ENCODE measurements around the gene TSEN54.

The TSEN54 gene

GRCh38 chr17:75488693-75489510 is 27.4 kb upstream of the TSEN54 start:
- DNase-seq (ENCODE audit: low read depth in 2 of 2) = no peak

- no peak for DNase-seq (ENCODE audit: low read depth in 2 of 2)
These were observed 26.8 kb upstream of the TSEN54 start for GRCh38 chr17:75489511-75489955.

- DNase-seq (ENCODE audit: low read depth in 2 of 2) = no peak
These were observed 26.1 kb upstream of the TSEN54 start for GRCh38 chr17:75490173-75490743.

- no peak for DNase-seq (ENCODE audit: low read depth in 2 of 2)
These were observed 25.2 kb upstream of the TSEN54 start for GRCh38 chr17:75490953-75491649.

GRCh38 chr17:75491680-75492079 is 24.6 kb upstream of the TSEN54 start:
- no peak for DNase-seq (ENCODE audit: low read depth in 2 of 2)

- no peak for DNase-seq (ENCODE audit: low read depth in 2 of 2)
These were observed 23.7 kb upstream of the TSEN54 start for GRCh38 chr17:75492555-75493168.

- DNase-seq (ENCODE audit: low read depth in 2 of 2) = no peak
These were observed 22.7 kb upstream of the TSEN54 start for GRCh38 chr17:75493476-75494129.

GRCh38 chr17:75494326-75494877 is 21.9 kb upstream of the TSEN54 start:
- no peak for DNase-seq (ENCODE audit: low read depth in 2 of 2)

- DNase-seq (ENCODE audit: low read depth in 2 of 2) = no peak
These were observed 20.3 kb upstream of the TSEN54 start for GRCh38 chr17:75496005-75496404.

- DNase-seq (ENCODE audit: low read depth in 2 of 2) = no peak
These were observed 18.1 kb upstream of the TSEN54 start for GRCh38 chr17:75498039-75498725.

GRCh38 chr17:75498726-75499213 is 17.6 kb upstream of the TSEN54 start:
- no peak for DNase-seq (ENCODE audit: low read depth in 2 of 2)

- DNase-seq (ENCODE audit: low read depth in 2 of 2) = no peak
These were observed 16.9 kb upstream of the TSEN54 start for GRCh38 chr17:75499313-75500022.

- DNase-seq (ENCODE audit: low read depth in 2 of 2) = no peak
These were observed 15.7 kb upstream of the TSEN54 start for GRCh38 chr17:75500419-75501216.

GRCh38 chr17:75501378-75502071 is 14.8 kb upstream of the TSEN54 start:
- no peak for DNase-seq (ENCODE audit: low read depth in 2 of 2)

GRCh38 chr17:75502072-75502720 is 14.1 kb upstream of the TSEN54 start:
- no peak for DNase-seq (ENCODE audit: low read depth in 2 of 2)

- DNase-seq (ENCODE audit: low read depth in 2 of 2) = no peak
These were observed 13.5 kb upstream of the TSEN54 start for GRCh38 chr17:75502721-75503329.

GRCh38 chr17:75503337-75503950 is 12.9 kb upstream of the TSEN54 start:
- DNase-seq (ENCODE audit: low read depth in 2 of 2) = no peak

All from stimulated activated CD8-positive, alpha-beta memory T cell treated with anti-CD3 and anti-CD28 coated beads, Interleukin-15, amount 100 ng/mL, for 4 hours (primary cell).